Epithelial cell of esophagus (primary cell): ENCODE results near the gene ERN1.
"Not testable (repeated sequence)": the region's sequence is repeated elsewhere in the genome, so short reads cannot be mapped to it uniquely, and the experiment has no call there.

Source experiments
- DNase-seq: peaks from one replicate; pipeline ENCODE4 v3.0.0; 2010; ENCODE audit warnings: low read depth
- H3K4me3 ChIP-seq: 2 replicates; pipeline ENCODE4 v1.5.1; 2011; ENCODE audit warnings: mild to moderate bottlenecking, low read length, control low read depth
- TF ChIP-seq, protein P1 (sequence below): IDR thresholded peaks from 2 replicates; pipeline ENCODE4 v1.5.1; 2011; ENCODE audit warnings: low read depth, mild to moderate bottlenecking, low read length, control low read depth, inconsistent platforms; ENCODE audit not compliant: insufficient read depth; ENCODE audit errors: missing control alignments

ERN1 gene

DNA sequence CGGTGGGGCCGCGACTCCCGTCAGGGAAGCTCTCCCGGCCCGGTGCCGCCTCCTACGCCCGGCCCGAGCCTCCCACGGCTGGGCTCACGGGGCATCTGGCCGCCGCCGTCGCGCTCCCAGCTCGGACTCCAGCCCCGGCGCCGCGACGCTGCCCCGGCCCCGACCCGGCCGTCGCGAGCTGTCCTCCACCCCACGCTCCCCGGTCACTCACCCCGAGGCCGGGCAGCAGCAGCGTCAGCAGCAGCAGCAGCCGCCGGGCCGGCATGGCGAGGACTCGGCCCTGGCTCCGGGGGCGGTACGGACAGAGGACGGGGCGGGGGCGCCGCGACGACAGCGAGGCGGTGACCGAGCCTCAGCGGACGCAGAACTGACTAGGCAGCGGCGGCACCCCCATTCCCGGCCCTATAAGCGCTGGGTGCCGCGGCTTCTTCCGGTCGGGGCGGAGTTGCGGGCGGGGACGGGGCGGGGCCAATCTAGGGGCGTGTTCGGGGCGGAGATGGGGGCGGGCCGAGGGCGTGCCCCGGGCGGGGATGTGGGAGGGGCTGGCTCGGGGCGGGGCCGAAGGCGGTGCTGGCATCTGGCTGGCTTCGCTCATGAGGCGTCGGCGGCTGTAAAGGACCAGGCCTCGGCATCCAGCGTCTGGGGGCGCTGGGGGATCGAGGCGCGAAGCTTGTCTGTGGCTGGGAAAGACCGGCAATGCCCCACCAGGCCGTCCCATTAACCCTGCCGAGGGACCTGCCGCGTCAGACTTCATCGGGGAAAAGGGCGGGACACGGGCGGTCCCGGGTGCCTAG lies at the start of gene ERN1:
Gene ERN1, minus strand, starts transcription at position 380 of the 794 bp plus-strand sequence. Its CDS starts 115 bp downstream, at position 265.
- peak; percentile 96 for DNase-seq
- TF ChIP-seq, protein P1, sequence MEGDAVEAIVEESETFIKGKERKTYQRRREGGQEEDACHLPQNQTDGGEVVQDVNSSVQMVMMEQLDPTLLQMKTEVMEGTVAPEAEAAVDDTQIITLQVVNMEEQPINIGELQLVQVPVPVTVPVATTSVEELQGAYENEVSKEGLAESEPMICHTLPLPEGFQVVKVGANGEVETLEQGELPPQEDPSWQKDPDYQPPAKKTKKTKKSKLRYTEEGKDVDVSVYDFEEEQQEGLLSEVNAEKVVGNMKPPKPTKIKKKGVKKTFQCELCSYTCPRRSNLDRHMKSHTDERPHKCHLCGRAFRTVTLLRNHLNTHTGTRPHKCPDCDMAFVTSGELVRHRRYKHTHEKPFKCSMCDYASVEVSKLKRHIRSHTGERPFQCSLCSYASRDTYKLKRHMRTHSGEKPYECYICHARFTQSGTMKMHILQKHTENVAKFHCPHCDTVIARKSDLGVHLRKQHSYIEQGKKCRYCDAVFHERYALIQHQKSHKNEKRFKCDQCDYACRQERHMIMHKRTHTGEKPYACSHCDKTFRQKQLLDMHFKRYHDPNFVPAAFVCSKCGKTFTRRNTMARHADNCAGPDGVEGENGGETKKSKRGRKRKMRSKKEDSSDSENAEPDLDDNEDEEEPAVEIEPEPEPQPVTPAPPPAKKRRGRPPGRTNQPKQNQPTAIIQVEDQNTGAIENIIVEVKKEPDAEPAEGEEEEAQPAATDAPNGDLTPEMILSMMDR, result no peak
- H3K4me3 ChIP-seq, result peak within 1 kb of the TSS; percentile 70

DNA sequence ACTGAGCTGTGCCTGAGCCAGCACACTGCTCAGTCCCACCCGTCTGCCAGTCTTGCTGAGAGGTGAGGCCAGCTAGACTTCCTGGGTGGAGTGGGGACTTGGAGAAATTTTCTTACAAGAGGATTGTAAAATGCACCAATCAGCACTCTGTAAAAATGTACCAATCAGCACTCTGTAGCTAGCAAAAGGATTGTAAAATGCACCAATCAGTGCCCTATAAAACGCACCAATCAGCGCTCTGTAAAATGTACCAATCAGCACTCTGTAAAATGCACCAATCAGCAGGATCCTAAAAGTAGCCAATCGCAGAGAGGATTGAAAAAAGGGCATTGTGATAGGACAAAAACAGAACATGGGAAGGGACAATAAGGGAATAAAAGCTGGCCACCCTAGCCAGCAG lies 49.1 kb upstream of the ERN1 start:
- DNase-seq, H3K4me3 ChIP-seq: not testable (repeated sequence)

DNA sequence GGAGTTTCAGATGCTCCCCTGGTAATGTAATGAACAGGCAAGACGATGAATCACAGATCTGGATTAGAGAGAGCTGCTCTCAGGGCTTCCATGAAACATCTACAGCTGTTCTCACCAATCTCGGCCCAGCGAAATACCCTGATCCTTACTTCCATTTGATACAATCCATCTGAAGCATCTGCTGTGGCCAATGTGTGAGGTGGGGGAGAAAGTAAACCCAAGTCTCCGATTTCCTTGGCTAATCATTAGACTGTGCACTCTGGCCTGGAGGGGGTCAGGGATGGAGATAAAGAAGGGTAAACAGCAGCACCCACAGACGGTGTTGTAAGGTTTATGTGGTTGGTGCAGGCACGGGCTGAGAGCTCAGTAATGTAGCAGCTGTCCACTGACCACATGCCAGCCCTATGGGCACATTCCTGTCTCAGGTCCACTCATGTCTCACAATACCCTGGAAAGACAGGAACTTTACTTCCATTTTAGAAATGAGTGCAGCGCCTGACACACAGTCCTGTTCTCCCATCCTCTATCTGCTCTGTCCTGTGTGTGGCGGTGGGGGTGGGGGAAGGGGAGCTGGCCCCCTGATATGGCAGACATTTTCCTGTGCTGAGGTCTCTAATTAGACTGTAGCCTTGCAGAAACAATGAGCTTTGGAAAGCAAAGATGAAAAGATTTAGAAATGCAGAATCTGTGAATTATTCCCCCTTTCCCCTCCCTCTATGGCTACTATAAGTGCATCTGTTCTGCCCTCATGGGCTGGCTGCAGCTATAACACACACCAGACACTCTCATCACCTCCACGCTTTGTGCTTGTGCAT lies 48.3 kb upstream of the ERN1 start:
- TF ChIP-seq, protein P1, result no peak
- DNase-seq, result no peak
- no peak overlapping the region for H3K4me3 ChIP-seq

DNA sequence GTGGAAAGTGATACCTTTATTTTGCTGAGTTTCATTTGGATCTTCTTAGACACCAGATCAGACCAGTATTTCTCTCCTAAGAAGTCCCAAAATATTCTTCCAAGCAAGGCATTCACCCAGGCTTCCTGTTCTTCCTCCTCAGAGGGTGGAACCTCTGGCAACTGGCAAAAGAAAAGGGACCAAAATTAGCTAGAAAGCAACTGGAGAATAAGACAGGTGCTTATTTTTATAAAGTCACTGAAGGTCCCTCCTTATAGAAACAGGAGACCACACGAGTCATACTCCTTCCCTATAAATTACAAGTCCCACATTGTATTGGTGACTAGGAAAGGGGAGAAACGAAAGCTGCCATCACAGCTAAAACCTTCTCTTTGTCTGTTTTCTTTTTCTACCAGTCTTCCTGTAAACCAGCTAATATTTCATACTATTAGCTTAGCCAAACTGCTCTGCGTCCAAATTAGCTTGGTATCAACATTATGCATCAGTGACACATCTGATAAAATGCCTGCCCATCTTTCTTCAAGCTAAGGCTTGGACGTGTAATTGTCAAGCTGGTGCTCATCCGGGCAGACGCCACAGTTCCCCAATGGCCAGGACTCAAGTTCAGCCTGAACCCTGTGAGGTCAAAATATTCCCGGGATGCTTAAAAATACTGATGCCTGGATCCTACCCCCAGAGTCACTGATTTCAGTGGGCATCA lies 47.5 kb upstream of the ERN1 start:
- no peak for DNase-seq
- no peak overlapping the region for H3K4me3 ChIP-seq
- TF ChIP-seq, protein P1, result no peak

DNA sequence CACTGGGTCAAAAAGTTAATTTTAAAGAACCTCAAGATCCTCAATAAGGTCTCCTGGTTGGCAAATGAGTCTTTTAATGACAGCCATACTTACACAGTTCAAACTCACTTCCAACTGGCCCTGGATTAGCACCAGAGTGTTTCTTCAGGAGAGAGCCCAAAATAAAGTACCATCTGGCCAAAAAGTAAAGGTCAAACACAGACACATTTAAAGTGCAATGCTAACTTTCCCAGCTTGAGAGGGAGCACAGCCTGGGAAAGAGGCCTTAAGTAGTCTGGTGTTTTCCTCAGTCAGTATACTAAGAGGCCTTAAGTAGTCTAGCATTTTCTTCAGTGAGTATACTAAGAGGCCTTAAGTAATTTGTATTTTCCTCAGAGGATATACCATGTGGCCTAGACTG lies 46.6 kb upstream of the ERN1 start:
- TF ChIP-seq, protein P1, result no peak
- no peak overlapping the region for H3K4me3 ChIP-seq
- DNase-seq, result no peak

DNA sequence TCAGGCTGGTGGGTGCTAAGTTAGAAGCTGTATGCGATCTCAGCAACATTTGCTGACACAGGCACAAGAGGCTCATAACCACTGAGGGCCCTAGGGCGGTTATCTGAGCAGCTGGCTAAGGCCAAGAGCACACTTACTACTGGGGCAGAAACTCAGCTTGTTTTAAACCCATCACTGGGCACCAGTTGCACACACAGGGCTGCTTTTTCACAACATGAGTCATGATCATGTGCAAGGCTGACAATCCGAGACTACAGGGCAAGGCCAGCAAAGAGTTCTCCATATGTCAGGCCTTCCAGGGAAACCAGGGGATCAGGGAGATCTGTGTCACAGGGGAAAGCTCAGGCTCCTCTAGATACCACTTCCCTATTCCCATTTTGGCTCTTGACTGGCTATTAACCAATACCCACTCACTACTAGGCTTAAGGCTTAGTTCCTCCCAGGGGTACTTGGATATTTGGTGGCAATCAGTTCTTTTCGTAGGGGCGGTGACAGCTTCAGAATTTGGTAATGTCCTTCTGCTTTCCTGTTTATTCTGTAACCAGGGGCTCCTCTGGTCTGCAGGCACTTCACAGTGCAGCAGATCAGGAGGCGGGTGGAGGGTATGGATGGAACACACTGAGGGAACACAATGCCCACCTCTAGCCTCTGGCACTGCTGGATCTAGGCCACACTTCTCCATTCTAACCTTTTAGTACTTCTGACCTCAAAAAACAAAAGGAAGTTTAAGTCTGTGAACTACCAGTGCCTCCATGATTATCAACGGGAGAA lies 44.9 kb upstream of the ERN1 start:
- TF ChIP-seq, protein P1, result no peak
- no peak overlapping the region for H3K4me3 ChIP-seq
- peak; percentile 48 for DNase-seq

DNA sequence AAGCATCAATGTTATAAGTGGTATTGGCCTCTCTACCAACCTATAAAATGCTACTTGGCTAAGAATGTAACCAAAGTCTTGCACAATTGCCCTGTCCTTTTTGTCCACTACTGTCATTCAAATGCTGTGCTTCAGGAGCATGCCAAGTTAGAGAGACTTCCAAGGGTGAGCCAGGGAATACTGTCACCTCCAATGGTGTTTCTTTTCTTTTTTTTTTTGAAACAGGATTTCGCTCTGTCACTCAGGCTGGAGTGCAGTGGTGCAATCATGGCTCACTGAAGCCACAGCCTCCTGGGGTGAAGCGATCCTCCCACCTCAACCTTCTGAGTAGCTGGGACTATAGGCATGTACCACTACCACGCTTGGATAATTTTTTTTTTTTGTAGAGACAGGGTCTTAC lies 43.7 kb upstream of the ERN1 start:
- no peak overlapping the region for H3K4me3 ChIP-seq
- no peak for DNase-seq
- TF ChIP-seq, protein P1, result no peak
